ENCODE results near the gene FBXO10. TPM values are rescaled to one million over a fixed set of nuclear protein-coding genes. Genes with fewer than 3 reads are reported as not detected.
"Not testable (repeated sequence)": the region's sequence is repeated elsewhere in the genome, so short reads cannot be mapped to it uniquely, and the experiment has no call there.

FBXO10 gene
- total RNA-seq, 3 donors from 2014 or later, result 1.7 to 2.7 (median 2.5) TPM

DNA sequence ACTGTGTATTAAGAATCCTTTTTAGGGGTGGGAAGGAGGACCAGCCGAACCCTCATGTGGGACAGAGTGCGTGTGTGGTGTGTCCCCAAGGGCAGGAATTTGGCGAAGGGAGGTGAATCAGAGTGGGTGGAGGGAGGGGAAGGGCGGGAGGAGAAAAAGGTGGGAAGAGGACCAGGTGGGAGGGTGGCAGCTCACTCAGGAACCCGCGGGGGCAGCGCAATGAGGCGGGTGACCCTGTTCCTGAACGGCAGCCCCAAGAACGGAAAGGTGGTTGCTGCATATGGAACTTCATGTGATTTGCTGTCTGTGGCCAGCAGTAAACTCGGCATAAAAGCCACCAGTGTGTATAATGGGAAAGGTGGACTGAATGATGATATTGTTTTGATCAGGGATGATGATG is 99.2 kb downstream of the FBXO10 start:
- no peaks in the 10 kb centered on the region for H3K36me3 Mint-ChIP-seq (ENCODE audit: insufficient read depth)
- ATAC-seq, result no peak
- H3K4me1 Mint-ChIP-seq (ENCODE audit: low read depth), result peaks cover 6% of the 10 kb centered on the region
- no peak overlapping the region for H3K4me3 Mint-ChIP-seq
- peaks cover 21% of the 10 kb centered on the region for H3K27me3 Mint-ChIP-seq (ENCODE audit: low read depth)
- DNase-seq, result no peak
- peaks cover 3% of the 10 kb centered on the region for H3K9me3 Mint-ChIP-seq

DNA sequence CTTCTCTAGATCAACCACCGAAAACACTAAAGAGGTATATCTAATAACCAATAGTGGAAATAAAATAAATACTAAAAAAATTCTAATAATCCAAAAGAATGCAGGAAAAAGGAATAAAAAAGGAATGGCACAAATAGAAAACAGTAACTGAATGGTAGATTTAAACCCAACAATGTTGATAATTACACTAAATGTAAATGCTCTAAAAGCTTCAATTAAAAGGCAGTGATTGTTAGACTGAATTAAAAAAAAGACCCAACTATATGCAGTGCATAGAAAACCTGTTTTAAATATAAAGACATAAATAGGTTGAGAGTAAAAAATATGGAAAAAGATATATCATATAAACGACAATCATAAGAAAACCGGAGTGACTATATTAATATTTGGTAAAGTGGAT is 101.7 kb downstream of the FBXO10 start:
- H3K36me3 Mint-ChIP-seq (ENCODE audit: insufficient read depth), result no peaks in the 10 kb centered on the region
- DNase-seq (no peak), ATAC-seq (no peak)
- peaks cover 3% of the 10 kb centered on the region for H3K9me3 Mint-ChIP-seq
- H3K27me3 Mint-ChIP-seq (ENCODE audit: low read depth), result peaks cover 9% of the 10 kb centered on the region
- peaks cover 10% of the 10 kb centered on the region for H3K4me1 Mint-ChIP-seq (ENCODE audit: low read depth)
- no peak overlapping the region for H3K4me3 Mint-ChIP-seq

- DNase-seq; H3K27me3 Mint-ChIP-seq (ENCODE audit: low read depth); H3K9me3 Mint-ChIP-seq; H3K4me3 Mint-ChIP-seq; H3K4me1 Mint-ChIP-seq (ENCODE audit: low read depth); ATAC-seq; H3K36me3 Mint-ChIP-seq (ENCODE audit: insufficient read depth): not testable (repeated sequence)
These were observed 102.2 kb downstream of the FBXO10 start for GRCh38 chr9:37473982-37474381.

DNA sequence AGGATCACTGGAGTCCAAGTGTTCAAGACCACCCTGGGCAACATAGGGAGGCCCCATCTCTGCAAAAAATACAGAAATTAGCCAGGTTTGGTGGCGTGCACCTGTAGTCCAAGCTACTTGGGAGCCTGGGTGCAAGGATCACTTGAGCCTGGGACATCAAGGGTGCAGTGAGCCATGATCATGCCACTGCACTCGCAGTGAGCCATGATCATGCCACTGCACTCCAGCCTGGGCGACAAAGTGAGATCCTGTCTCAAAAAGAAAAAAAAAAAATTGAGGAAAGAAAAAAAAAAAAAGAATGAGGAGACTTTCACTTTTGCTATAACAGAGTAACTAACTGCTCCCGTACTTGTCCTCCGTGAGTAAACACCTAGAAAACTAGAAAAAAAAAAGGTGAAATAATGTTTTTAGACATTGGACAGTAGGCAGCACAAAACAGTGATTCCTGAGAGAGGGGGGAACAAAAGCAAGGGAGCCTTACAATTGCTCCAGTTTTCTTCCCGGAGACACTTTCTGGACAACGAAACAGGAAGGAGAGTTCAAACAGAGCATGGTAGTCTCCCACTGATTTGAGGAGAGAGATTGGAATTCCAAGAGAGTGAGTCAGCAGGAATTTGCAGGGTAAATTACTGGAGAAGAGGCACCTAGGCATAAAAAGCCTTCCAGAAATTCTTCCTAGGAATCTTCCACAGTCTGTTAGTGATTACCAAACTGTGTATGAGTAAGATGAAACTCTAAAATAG is 104.1 kb downstream of the FBXO10 start:
- H3K27me3 Mint-ChIP-seq (ENCODE audit: low read depth), result peaks cover 5% of the 10 kb centered on the region
- DNase-seq (no peak), ATAC-seq (no peak)
- H3K9me3 Mint-ChIP-seq, result peaks cover 3% of the 10 kb centered on the region
- peak overlapping the region; percentile 70 for H3K4me3 Mint-ChIP-seq
- peaks cover 10% of the 10 kb centered on the region for H3K4me1 Mint-ChIP-seq (ENCODE audit: low read depth)
- no peaks in the 10 kb centered on the region for H3K36me3 Mint-ChIP-seq (ENCODE audit: insufficient read depth)

DNA sequence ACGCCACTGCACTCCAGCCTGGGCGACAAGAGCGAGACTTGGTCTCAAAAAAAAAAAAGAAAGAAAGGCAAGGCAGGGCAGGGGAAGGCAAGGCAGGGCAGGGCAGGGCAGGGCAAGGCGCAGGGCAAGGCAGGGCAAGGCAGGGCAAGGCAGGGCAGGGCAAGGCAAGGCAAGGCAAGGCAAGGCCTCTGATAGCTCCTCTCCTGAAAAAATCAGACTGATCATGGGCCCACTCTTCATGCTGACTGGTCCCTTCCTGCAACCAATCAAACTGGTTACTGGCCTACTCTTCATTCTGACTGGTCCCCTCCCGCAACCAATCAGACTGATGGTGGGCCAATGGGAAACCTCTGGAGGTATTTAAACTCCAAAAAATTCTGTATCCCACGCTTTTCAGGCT is 107.6 kb downstream of the FBXO10 start:
- no peak for ATAC-seq
- no peaks in the 10 kb centered on the region for H3K27me3 Mint-ChIP-seq (ENCODE audit: low read depth)
- DNase-seq, result no peak
- peaks cover 27% of the 10 kb centered on the region for H3K4me1 Mint-ChIP-seq (ENCODE audit: low read depth)
- no peaks in the 10 kb centered on the region for H3K9me3 Mint-ChIP-seq
- peaks cover 2% of the 10 kb centered on the region for H3K36me3 Mint-ChIP-seq (ENCODE audit: insufficient read depth)
- no peak overlapping the region for H3K4me3 Mint-ChIP-seq

DNA sequence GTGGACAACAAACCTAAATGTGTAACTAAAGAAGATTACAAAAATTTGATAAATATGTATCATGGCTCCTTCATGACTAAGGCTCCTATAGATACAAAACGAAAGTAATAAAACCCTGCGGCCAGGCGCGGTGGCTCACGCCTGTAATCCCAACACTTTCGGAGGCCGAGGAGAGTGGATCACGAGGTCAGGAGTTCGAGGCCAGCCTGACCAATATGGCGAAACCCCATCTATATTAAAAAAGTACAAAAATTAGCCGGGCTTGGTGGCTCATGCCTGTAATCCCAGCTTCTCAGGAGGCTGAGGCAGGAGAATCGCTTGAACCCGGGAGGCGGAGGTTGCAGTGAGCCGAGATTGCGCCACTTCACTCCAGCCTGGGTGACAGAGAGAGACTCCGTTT is 108.7 kb downstream of the FBXO10 start:
- ATAC-seq; DNase-seq; H3K4me3 Mint-ChIP-seq; H3K27me3 Mint-ChIP-seq (ENCODE audit: low read depth); H3K36me3 Mint-ChIP-seq (ENCODE audit: insufficient read depth); H3K9me3 Mint-ChIP-seq: not testable (repeated sequence)
- peaks cover 37% of the 10 kb centered on the region for H3K4me1 Mint-ChIP-seq (ENCODE audit: low read depth)

DNA sequence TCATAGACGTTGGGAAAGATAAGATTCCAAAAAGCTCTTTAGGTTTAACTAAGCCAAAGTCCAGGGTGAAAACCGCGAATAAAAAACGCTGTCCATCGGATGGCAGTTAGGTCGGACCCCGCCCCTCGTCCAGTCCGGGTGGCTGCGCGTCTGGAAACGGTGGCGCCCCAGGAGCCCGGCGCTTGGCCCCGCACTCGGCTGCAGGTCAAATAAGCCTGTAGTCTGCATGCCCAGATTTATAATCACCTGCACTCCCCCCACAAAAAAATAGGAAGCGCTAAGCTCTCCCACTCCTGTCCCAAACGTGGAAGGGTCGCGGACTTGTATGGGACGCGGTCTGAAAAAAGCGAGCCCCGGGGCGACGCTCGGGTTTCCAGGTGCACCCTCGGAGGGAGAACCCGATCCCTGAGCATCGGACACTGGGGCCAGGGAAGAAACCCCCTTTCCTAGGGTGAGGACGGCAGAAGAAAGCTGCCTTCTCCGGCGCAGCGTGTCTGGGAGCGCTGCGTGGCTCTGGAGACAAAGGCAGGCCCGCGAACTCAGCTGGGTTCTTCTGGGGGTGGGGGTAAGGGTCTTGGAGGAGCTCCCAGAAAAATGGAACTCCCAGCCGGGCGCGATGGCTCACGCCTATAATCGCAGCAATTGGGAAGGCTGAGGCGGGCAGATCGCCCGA is 110.0 kb downstream of the FBXO10 start:
- Mint-ChIP-seq H3K4me1 (ENCODE audit: low read depth) (peaks cover 36% of the 10 kb centered on the region), H3K36me3 (ENCODE audit: insufficient read depth) (peaks cover 10% of the 10 kb centered on the region), H3K27me3 (ENCODE audit: low read depth) (no peaks in the 10 kb centered on the region), H3K4me3 (peak overlapping the region; percentile 92), H3K9me3 (no peaks in the 10 kb centered on the region)
- ATAC-seq (no peak), DNase-seq (no peak)

GRCh38 chr9:37465249-37466036 is 110.7 kb downstream of the FBXO10 start, which contains the start of gene ZBTB5:
ZBTB5 (minus strand) TSS chr9:37465450; CDS start chr9:37442551, 22,899 bp downstream.
- no peaks in the 10 kb centered on the region for H3K27me3 Mint-ChIP-seq (ENCODE audit: low read depth)
- peaks cover 10% of the 10 kb centered on the region for H3K36me3 Mint-ChIP-seq (ENCODE audit: insufficient read depth)
- peaks cover 39% of the 10 kb centered on the region for H3K4me1 Mint-ChIP-seq (ENCODE audit: low read depth)
- no peaks in the 10 kb centered on the region for H3K9me3 Mint-ChIP-seq
- ATAC-seq (peak; percentile 83 to 84), DNase-seq (peak; percentile 98)
- peak within 1 kb of the TSS; percentile 92 for H3K4me3 Mint-ChIP-seq

GRCh38 chr9:37464426-37465248 is 111.5 kb downstream of the FBXO10 start:
- peak; percentile 53 to 55 for ATAC-seq
- H3K4me1 Mint-ChIP-seq (ENCODE audit: low read depth), result peaks cover 39% of the 10 kb centered on the region
- DNase-seq, result peak; percentile 53
- no peaks in the 10 kb centered on the region for H3K27me3 Mint-ChIP-seq (ENCODE audit: low read depth)
- peaks cover 10% of the 10 kb centered on the region for H3K36me3 Mint-ChIP-seq (ENCODE audit: insufficient read depth)
- H3K9me3 Mint-ChIP-seq, result no peaks in the 10 kb centered on the region
- H3K4me3 Mint-ChIP-seq, result peak overlapping the region; percentile 92

GRCh38 chr9:37464006-37464405 is 112.2 kb downstream of the FBXO10 start:
- H3K27me3 Mint-ChIP-seq (ENCODE audit: low read depth), result no peaks in the 10 kb centered on the region
- DNase-seq (no peak), ATAC-seq (no peak)
- H3K4me3 Mint-ChIP-seq, result peak overlapping the region; percentile 92
- peaks cover 10% of the 10 kb centered on the region for H3K36me3 Mint-ChIP-seq (ENCODE audit: insufficient read depth)
- peaks cover 39% of the 10 kb centered on the region for H3K4me1 Mint-ChIP-seq (ENCODE audit: low read depth)
- no peaks in the 10 kb centered on the region for H3K9me3 Mint-ChIP-seq

Other genes starting within 250 kb of the FBXO10 start
- gene GRHPR, start 153.7 kb downstream of the FBXO10 start, total RNA-seq, result 10 to 100 TPM; 52.8 to 79.1 (median 64.4) TPM
- 1 to 10 TPM; 3.9 to 5.2 (median 5.2) TPM for gene ZBTB5, start 110.9 kb downstream of the FBXO10 start, total RNA-seq
- gene POLR1E, start 90.4 kb downstream of the FBXO10 start, total RNA-seq, result 10 to 100 TPM; 82.4 to 92.2 (median 85.2) TPM
- gene TOMM5, start 16.2 kb upstream of the FBXO10 start, total RNA-seq, result 100 to 1,000 TPM; 212 to 235 (median 212) TPM
- gene FRMPD1, start 74.6 kb upstream of the FBXO10 start, total RNA-seq, result under 1 TPM in 1 of 3 donors, not detected in 2; 0.03 TPM
- gene TRMT10B, start 177.4 kb upstream of the FBXO10 start, total RNA-seq, result 1 to 10 TPM; 8.5 to 9.7 (median 8.7) TPM
- 100 to 1,000 TPM; 120 to 123 (median 122) TPM for gene EXOSC3, start 208.7 kb upstream of the FBXO10 start, total RNA-seq
- gene DCAF10, start 224.4 kb upstream of the FBXO10 start, total RNA-seq, result 10 to 100 TPM; 14.1 to 15.8 (median 14.5) TPM